GM08714 (cell line): ENCODE results near the gene CRYGB.
"Not testable (repeated sequence)": the region's sequence is repeated elsewhere in the genome, so short reads cannot be mapped to it uniquely, and the experiment has no call there.

ENCODE experiments used
- H3K4me3 ChIP-seq: fragments of 200-500 bp; sonication (Bioruptor generic); 2 replicates; pipeline ENCODE4 v1.5.1; 2014; ENCODE audit warnings: mild to moderate bottlenecking, low read length, inconsistent platforms
- ZNF274 ChIP-seq: IDR thresholded peaks from 2 replicates; pipeline ENCODE4 v1.6.1; 2012; ENCODE audit warnings: mild to moderate bottlenecking, low read depth, low read length

The CRYGB gene

DNA sequence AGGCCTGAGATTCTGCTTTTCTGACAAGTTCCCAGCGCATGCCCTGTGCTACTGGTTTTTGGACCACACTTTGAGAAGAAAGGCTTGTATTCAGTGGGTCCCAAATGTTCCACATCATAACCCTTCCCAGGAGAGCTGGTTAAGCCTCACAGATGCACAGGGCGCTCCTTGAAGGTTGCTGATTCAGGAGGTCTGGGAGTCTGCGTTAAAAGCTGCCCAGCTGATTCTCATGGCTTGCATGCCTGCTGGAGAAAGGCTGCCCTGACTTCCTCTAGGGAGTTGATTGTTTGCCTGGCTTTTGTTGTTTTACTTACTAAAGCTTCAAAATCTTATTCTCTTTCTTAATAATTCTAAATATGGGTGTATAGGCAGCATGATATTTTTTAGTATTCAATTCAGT lies 42.3 kb downstream of the CRYGB start:
- no peak for TF ChIP-seq ZNF274

DNA sequence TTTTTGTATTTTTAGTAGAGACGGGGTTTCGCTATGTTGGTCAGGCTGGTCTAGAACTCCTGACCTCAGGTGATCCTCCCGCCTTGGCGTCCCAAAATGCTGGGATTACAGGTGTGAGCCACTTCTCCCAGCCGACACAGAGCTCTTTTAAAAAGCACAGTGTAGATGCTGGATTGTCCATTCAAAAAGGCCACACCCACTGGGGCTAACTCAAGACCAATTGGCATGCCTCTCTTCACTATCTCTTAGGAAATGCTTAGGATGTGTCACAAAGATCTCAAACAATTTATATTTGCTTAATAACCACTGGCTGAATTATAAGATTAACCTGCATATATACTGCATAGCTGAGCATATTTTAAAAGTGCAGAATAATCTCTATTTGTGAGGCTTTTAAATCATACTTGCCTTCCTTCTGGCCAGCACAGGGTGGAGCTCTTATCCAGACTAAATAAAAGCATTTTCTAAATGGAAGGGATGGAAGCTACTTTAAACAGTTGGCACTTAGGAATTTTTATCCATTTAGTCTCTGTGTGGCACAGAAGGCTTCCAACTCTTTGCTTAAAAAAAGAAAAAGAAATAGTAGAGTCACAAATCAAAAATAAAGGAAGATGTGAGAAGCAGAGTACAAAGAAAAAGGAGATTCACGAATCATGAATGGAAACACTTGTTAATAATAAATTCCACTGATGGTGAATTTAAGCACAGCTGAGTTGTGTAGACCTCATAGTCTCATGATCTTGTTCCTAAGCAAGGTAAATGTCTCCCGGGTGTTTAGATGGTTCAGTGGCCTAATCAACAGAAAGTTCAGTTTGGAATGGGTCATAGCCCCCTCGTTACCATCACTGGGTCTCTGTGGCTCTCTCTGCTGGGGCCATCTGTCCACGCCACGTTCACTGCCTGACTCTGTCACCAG lies 44.0 kb downstream of the CRYGB start:
- H3K4me3 ChIP-seq: no peak overlapping the region
- TF ChIP-seq ZNF274: no peak

More for the DNA sequence above, 42.3 kb downstream of the CRYGB start:
- H3K4me3 ChIP-seq: no peak overlapping the region

DNA sequence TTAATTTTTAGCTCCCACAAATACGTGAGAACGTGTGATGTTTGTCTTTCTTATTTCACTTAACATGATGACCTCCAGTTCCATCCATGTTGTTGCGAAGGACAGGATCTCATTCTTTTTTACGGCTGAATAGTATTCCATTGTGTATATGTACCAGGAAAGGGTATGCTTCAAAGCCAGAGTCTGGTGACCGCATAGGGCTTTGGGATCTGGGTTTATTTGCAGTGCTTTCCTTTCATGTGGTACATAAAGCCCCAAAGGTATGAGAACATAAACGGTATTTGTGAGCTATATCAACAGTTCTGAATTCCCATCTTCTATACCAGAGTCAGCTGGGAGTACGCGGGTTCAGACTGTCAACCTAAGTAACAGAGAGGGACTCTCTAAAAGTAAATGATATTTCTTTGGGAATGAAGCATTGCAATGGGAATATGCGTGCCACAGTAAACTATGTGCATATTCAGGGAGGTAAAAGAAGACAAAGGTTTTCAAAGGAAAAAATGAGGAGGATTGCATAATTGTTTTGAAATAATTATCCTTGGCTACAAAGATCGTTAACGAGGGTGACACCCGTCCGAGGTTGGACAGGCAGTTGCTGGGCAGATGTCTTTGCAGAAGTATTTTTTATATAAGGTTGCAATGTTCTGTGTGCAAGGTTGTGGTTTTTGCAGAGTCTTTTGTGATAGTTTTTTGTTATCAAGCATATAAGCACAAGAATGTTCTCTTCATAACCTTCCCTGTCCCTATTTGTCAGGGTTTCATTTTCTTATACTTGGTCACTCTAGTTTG lies 46.1 kb downstream of the CRYGB start:
- no peak overlapping the region for H3K4me3 ChIP-seq

DNA sequence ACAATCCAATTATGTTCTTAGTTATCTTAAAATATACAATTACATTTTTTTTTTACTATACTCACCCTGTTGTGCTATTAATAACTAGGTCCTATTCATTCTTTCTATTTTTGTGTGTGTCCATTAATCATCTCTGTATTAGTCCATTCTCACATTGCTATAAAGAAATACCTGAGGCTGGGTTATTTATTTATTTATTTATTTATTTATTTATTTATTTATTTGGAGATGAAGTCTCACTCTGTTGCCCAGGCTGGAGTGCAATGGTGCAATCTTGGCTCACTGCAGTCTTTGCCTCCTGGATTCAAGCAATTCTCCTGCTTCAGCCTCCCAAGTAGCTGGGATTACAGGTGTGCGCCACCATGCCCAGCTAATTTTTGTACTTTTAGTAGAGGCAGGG lies 47.3 kb downstream of the CRYGB start:
- not testable (repeated sequence) for H3K4me3 ChIP-seq

More for the DNA sequence above, 46.1 kb downstream of the CRYGB start:
- TF ChIP-seq ZNF274: no peak

DNA sequence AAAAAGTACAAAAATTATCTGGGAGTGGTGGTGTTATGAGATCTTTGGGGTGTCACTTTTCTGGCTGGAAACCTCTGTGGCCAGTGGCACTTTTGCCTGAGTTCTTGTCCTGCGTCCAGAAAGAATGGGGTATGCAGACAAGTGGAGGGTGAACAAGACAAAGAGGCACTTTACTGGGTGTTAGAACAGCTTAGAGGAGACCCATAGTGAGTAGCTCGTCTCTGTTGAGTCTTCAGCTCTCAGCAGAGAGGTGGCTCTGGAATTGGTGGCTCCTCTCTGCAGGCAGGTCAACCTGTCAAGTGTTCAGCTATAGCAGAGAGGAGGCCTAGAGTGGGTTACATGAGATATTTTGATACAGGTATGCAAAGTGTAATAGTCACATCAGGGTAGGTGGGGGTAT lies 47.7 kb downstream of the CRYGB start:
- TF ChIP-seq ZNF274: no peak
- H3K4me3 ChIP-seq: no peak overlapping the region

DNA sequence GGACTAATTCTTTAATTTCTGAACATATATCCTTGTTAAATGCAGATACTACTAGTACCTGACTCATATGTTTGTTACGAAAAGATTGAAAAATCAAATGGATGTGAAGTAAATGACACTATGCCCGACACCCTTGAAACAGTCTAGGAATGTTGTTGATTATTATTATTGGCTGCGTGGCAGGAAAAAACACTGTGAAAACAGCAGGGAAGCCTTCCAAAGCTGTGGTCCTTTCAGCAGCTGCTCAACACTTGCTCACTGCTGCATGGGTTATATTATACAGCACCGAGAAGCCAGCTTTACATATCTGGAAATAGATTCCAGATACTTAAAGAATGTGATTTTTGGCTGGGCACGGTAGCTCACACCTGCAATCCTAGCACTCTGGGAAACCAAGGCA lies 48.2 kb downstream of the CRYGB start:
- no peak overlapping the region for H3K4me3 ChIP-seq
- TF ChIP-seq ZNF274: no peak

DNA sequence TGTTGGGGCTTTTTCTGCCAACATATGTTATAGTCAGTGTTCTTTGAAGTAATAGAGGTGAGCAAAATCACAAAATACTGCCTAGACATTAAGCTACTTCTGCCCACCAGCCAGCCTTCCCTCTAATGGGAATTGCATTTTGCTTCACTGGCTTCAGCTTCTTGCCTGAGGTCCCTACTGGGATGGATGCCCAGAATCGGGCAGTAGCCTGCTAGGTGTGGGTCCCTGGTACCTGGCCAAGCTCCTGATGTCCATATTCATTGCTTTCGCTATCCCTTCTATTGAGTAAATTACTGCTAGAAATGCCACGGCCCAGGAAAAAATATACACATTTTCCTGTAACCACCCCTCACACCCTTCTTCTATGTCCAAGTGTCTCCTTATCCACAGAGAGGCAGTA lies 48.6 kb downstream of the CRYGB start:
- no peak overlapping the region for H3K4me3 ChIP-seq
- no peak for TF ChIP-seq ZNF274

DNA sequence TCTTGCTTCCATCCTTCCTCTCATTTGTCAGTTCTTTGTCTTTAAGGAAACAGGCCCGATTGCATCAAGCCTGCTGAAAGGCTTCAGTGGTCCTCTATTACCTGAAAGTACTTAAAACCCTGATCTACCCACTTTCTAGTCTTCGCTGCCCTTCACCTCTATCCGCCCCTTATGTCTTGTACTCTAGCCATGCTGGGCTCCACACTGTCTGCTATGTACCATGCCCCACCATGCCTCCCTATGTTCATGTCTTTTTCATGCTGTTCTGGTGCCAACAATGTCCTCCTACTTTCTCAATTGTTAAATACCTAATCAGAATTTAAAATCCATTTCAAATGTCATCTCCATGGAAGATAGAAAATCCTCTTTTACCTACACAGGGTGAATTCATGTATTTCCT lies 49.9 kb downstream of the CRYGB start:
- no peak overlapping the region for H3K4me3 ChIP-seq
- no peak for TF ChIP-seq ZNF274

DNA sequence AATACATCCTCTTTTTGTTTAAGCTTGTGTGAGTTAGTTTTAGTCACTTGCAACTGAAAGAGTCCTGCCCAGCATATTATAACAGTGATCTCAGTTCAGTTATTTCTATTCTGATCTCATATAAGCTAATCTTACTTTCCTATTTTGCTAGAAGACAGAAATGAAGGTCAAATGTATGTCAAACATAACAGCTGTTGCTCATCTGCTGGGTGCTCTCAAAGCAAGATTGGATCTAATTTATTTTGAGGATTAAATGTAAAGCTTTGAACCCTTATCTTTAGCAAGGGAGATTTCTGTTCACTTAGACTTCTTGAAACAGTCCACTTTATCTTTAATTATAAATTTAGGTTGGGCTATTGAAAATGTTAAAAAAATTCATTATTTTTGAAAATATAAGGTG lies 52.8 kb downstream of the CRYGB start:
- H3K4me3 ChIP-seq: no peak overlapping the region
- no peak for TF ChIP-seq ZNF274
